SK-N-SH (cell line): ENCODE results near the gene CDC42SE2. TPM values are rescaled to one million over a fixed set of nuclear protein-coding genes. Genes with fewer than 3 reads are reported as not detected.

Experiments used
- CTCF ChIA-PET: fragments of 300-600, 350-600 bp; formaldehyde crosslinking; extraction: SDS; loops from one replicate; lab custom pipeline; 2021; lab: Yijun Ruan, JAX
- POLR2A ChIA-PET: fragments of 350-600 bp; sonication (Branson Sonifier 250); formaldehyde crosslinking; extraction: SDS; loops from one replicate; lab custom pipeline; 2020; ENCODE audit warnings: antibody characterized with exemption, inconsistent platforms; lab: Yijun Ruan, JAX
- DNase-seq: peaks from one replicate; pipeline ENCODE4 v3.0.0; 2012
- H2AFZ ChIP-seq: fragments of 200-600 bp; sonication (generic); 2 replicates; pipeline ENCODE4 v1.8.1; 2016; ENCODE audit warnings: antibody characterized with exemption, mild to moderate bottlenecking, low read depth
- H3F3A ChIP-seq: fragments of 200-600 bp; sonication (generic); replicated peaks from 2 replicates; pipeline ENCODE3; 2016; ENCODE audit warnings: antibody characterized with exemption, mild to moderate bottlenecking; ENCODE audit not compliant: insufficient read depth
- H3K27ac ChIP-seq, 2 experiments: fragments of 200-500 bp in 1 of 2; fragments of 200-600 bp in 1 of 2; sonication (Bioruptor generic) in 1 of 2; sonication (generic), shearing (Covaris generic) in 1 of 2; 2 replicates each; pipeline versions ENCODE4 v1.5.1 to v1.6.1; 2014 to 2016; ENCODE audit warnings: low read depth in 2 of 2, inconsistent platforms in 1 of 2, low read length in 1 of 2, mild to moderate bottlenecking in 1 of 2, mixed read lengths in 1 of 2
- H3K27me3 ChIP-seq: fragments of 200-600 bp; sonication (generic), shearing (Covaris generic); 2 replicates; pipeline ENCODE4 v1.6.1; 2016; ENCODE audit warnings: mixed run types; ENCODE audit not compliant: insufficient read depth
- H3K36me3 ChIP-seq, 2 experiments: fragments of 200-500 bp in 1 of 2; fragments of 200-600 bp in 1 of 2; sonication (Bioruptor generic) in 1 of 2; sonication (generic) in 1 of 2; replicated peaks in 1 of 2; 2 replicates each; pipeline versions ENCODE3 to v1.5.1; 2014 to 2016; ENCODE audit warnings: low read length in 1 of 2, mild to moderate bottlenecking in 1 of 2; ENCODE audit not compliant: insufficient read depth in 2 of 2, control insufficient read depth in 1 of 2
- H3K4me1 ChIP-seq, 2 experiments: fragments of 200-500 bp in 1 of 2; fragments of 200-600 bp in 1 of 2; sonication (Bioruptor generic) in 1 of 2; sonication (generic), shearing (Covaris generic) in 1 of 2; 2 replicates each; pipeline versions ENCODE4 v1.5.1 to v1.6.1; 2014 to 2016; ENCODE audit warnings: low read depth in 1 of 2, low read length in 1 of 2, mixed run types in 1 of 2; ENCODE audit not compliant: insufficient read depth in 2 of 2, control insufficient read depth in 1 of 2
- H3K4me2 ChIP-seq: fragments of 200-600 bp; sonication (generic), shearing (Covaris generic); 2 replicates; pipeline ENCODE4 v1.6.1; 2017; ENCODE audit warnings: mixed run types
- H3K4me3 ChIP-seq, 2 experiments: fragments of 200-500 bp in 1 of 2; fragments of 200-600 bp in 1 of 2; sonication (Bioruptor generic) in 1 of 2; sonication (generic), shearing (Covaris generic) in 1 of 2; 2 replicates each; pipeline versions ENCODE4 v1.5.1 to v1.8.1; 2014 to 2016; ENCODE audit warnings: low read depth in 2 of 2, inconsistent platforms in 1 of 2, low read length in 1 of 2, mild to moderate bottlenecking in 1 of 2, mixed read lengths in 1 of 2, moderate library complexity in 1 of 2
- H3K79me2 ChIP-seq: fragments of 200-600 bp; sonication (generic); 2 replicates; pipeline ENCODE4 v1.8.1; 2017; ENCODE audit warnings: mild to moderate bottlenecking; ENCODE audit not compliant: insufficient read depth
- H3K9ac ChIP-seq: fragments of 200-600 bp; sonication (generic); 2 replicates; pipeline ENCODE4 v1.6.1; 2017; ENCODE audit warnings: mixed run types
- H3K9me2 ChIP-seq: fragments of 200-600 bp; sonication (generic); 2 replicates; pipeline ENCODE4 v1.6.1; 2017; ENCODE audit warnings: mixed run types
- H3K9me3 ChIP-seq: fragments of 200-600 bp; sonication (generic); 2 replicates; pipeline ENCODE4 v1.6.1; 2017; ENCODE audit warnings: mixed run types, mild to moderate bottlenecking, moderate library complexity
- H4K20me1 ChIP-seq: fragments of 200-600 bp; sonication (generic); 2 replicates; pipeline ENCODE4 v1.6.1; 2017; ENCODE audit warnings: mild to moderate bottlenecking, mixed run types; ENCODE audit not compliant: insufficient read depth
- EP300 ChIP-seq, 2 experiments: IDR thresholded peaks; 2 replicates each; pipeline versions ENCODE4 v1.4.0 to v1.6.1; 2012; ENCODE audit warnings: borderline replicate concordance in 1 of 2, low read depth in 1 of 2, low read length in 1 of 2
- GABPA ChIP-seq: IDR thresholded peaks from 2 replicates; pipeline ENCODE4 v1.4.0; 2012; ENCODE audit warnings: low read depth, mild to moderate bottlenecking
- IRF3 ChIP-seq: fragments of 150-350 bp; IDR thresholded peaks from 2 replicates; pipeline ENCODE4 v1.6.1; 2016; ENCODE audit warnings: mild to moderate bottlenecking, low read depth, low read length
- NRF1 ChIP-seq: IDR thresholded peaks from 2 replicates; pipeline ENCODE4 v1.6.1; 2012; ENCODE audit warnings: low read depth, mild to moderate bottlenecking, low read length
- POLR2AphosphoS5 ChIP-seq: IDR thresholded peaks from 2 replicates; pipeline ENCODE4 v1.6.1; 2012; ENCODE audit warnings: low read depth, low read length
- RAD21 ChIP-seq: IDR thresholded peaks from 2 replicates; pipeline ENCODE4 v1.6.1; 2012; ENCODE audit warnings: mild to moderate bottlenecking, low read length
- RCOR1 ChIP-seq: fragments of 150-350 bp; IDR thresholded peaks from 2 replicates; pipeline ENCODE4 v1.6.1; 2017; ENCODE audit warnings: antibody characterized with exemption, low read length
- RFX5 ChIP-seq: IDR thresholded peaks from 2 replicates; pipeline ENCODE4 v1.6.1; 2012; ENCODE audit warnings: mild to moderate bottlenecking, improper control_type of control experiment, low read length
- TAF1 ChIP-seq: IDR thresholded peaks from 2 replicates; pipeline ENCODE4 v1.6.1; 2012; ENCODE audit warnings: low read depth, mild to moderate bottlenecking, low read length, moderate library complexity, borderline replicate concordance
- TEAD4 ChIP-seq: IDR thresholded peaks from 2 replicates; pipeline ENCODE4 v1.4.0; 2012; ENCODE audit warnings: mild to moderate bottlenecking, borderline replicate concordance; ENCODE audit not compliant: insufficient read depth
- YY1 ChIP-seq: IDR thresholded peaks from 2 replicates; pipeline ENCODE4 v1.4.0; 2012; ENCODE audit warnings: low read depth, mild to moderate bottlenecking
- WGBS: methylation state at CpG from one replicate; pipeline ENCODE4 v1.1.6; 2017; ENCODE audit warnings: low lambda C conversion rate; 5-methylcytosine and 5-hydroxymethylcytosine counted together
- polyA plus RNA-seq, 3 experiments: library from polyadenylated mRNA; depleted of rRNA; stranded (reverse); fragments of >200 nt; gene quantifications; 2 replicates each; pipeline ENCODE4 v1.2.3, GENCODE V29; 2012
- TF ChIP-seq, protein P1 (sequence below): IDR thresholded peaks from 2 replicates; pipeline ENCODE4 v1.4.0; 2012; ENCODE audit warnings: low read depth, borderline replicate concordance
- TF ChIP-seq, protein P2 (sequence below): IDR thresholded peaks from 2 replicates; pipeline ENCODE4 v1.4.0; 2012; ENCODE audit warnings: low read depth
- TF ChIP-seq, protein P3 (sequence below): IDR thresholded peaks from 2 replicates; pipeline ENCODE4 v1.4.0; 2012; ENCODE audit warnings: low read depth, borderline replicate concordance

Gene CDC42SE2
- polyA plus RNA-seq, 1 of the 3 experiments (the other 2 are of a cell fraction), result 8.6 TPM

- peaks cover 4% of the 10 kb centered on the region for H3F3A ChIP-seq
- H3K27me3 ChIP-seq, result no peaks in the 10 kb centered on the region
- H3K9ac ChIP-seq, result no peak overlapping the region
- no peaks in the 10 kb centered on the region for H4K20me1 ChIP-seq
- no peaks in the 10 kb centered on the region for H3K9me3 ChIP-seq
- no peak overlapping the region for H3K4me3 ChIP-seq
- ChIA-PET POLR2A (no interaction called here), CTCF (interaction anchor here (1.1 to 1.5 kb wide), 2 partner anchors 8 to 12 kb away, joined by 4 read pairs; no protein-coding TSS in a partner anchor)
- H3K27ac ChIP-seq, result no peak overlapping the region
- H3K79me2 ChIP-seq, result no peaks in the 10 kb centered on the region
- H2AFZ ChIP-seq, result no peak overlapping the region
- DNase-seq, result no peak
- H3K9me2 ChIP-seq, result no peaks in the 10 kb centered on the region
- TF ChIP-seq IRF3 (no peak), RFX5 (no peak), EP300 (IDR thresholded peaks at IDR 0.05; ENCODE audit: borderline replicate concordance in 1 of 2, low read depth in 1 of 2, low read length in 1 of 2) (no peak), RCOR1 (no peak), YY1 (no peak), TEAD4 (no peak)
- TF ChIP-seq, protein P1, sequence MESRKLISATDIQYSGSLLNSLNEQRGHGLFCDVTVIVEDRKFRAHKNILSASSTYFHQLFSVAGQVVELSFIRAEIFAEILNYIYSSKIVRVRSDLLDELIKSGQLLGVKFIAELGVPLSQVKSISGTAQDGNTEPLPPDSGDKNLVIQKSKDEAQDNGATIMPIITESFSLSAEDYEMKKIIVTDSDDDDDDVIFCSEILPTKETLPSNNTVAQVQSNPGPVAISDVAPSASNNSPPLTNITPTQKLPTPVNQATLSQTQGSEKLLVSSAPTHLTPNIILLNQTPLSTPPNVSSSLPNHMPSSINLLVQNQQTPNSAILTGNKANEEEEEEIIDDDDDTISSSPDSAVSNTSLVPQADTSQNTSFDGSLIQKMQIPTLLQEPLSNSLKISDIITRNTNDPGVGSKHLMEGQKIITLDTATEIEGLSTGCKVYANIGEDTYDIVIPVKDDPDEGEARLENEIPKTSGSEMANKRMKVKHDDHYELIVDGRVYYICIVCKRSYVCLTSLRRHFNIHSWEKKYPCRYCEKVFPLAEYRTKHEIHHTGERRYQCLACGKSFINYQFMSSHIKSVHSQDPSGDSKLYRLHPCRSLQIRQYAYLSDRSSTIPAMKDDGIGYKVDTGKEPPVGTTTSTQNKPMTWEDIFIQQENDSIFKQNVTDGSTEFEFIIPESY, result no peak
- 0 out of 4 replicates have a peak, but pooled peaks cover 0 to 3% of the 10 kb centered on the region in 2 experiments for H3K4me1 ChIP-seq
- peaks cover 50% of the 10 kb centered on the region in 2 experiments for H3K36me3 ChIP-seq
- WGBS, result 100% methylated on average over 1 of the region's 1 CpG
- H3K4me2 ChIP-seq, result no peak overlapping the region
Observed at GRCh38 chr5:131430794-131431193, 166.9 kb downstream of the CDC42SE2 start.

- H3F3A ChIP-seq, result peaks cover 4% of the 10 kb centered on the region
- peaks cover 0 to 5% of the 10 kb centered on the region in 2 experiments; a peak in 1 of 4 replicates for H3K4me1 ChIP-seq
- H3K9me3 ChIP-seq, result no peaks in the 10 kb centered on the region
- H3K36me3 ChIP-seq, result peaks cover 46 to 47% of the 10 kb centered on the region in 2 experiments
- H3K27me3 ChIP-seq, result no peaks in the 10 kb centered on the region
- ChIA-PET CTCF (interaction anchor here (0.6 to 1.5 kb wide), 3 partner anchors 13 to 631 kb away, joined by 3 to 4 read pairs (median 4); no protein-coding TSS in a partner anchor), POLR2A (no interaction called here)
- no peaks in the 10 kb centered on the region for H4K20me1 ChIP-seq
- no peak overlapping the region for H3K27ac ChIP-seq
- WGBS, result 100% methylated on average over 2 of the region's 2 CpGs
- H3K79me2 ChIP-seq, result no peaks in the 10 kb centered on the region
- H3K4me3 ChIP-seq, result no peak overlapping the region
- H3K4me2 ChIP-seq, result no peak overlapping the region
- DNase-seq, result no peak
- H2AFZ ChIP-seq, result no peak overlapping the region
- no peaks in the 10 kb centered on the region for H3K9me2 ChIP-seq
- no peak for TF ChIP-seq RAD21
- no peak for TF ChIP-seq POLR2AphosphoS5
- no peak for TF ChIP-seq GABPA
- no peak for TF ChIP-seq TEAD4
- no peak for TF ChIP-seq NRF1
- no peak for TF ChIP-seq TAF1
- TF ChIP-seq, protein P2, sequence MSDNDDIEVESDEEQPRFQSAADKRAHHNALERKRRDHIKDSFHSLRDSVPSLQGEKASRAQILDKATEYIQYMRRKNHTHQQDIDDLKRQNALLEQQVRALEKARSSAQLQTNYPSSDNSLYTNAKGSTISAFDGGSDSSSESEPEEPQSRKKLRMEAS, result no peak
- TF ChIP-seq, protein P3, sequence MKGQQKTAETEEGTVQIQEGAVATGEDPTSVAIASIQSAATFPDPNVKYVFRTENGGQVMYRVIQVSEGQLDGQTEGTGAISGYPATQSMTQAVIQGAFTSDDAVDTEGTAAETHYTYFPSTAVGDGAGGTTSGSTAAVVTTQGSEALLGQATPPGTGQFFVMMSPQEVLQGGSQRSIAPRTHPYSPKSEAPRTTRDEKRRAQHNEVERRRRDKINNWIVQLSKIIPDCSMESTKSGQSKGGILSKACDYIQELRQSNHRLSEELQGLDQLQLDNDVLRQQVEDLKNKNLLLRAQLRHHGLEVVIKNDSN, result no peak
- TF ChIP-seq IRF3, result no peak
- no peak for TF ChIP-seq RCOR1
- no peak overlapping the region for H3K9ac ChIP-seq
Observed at GRCh38 chr5:131431794-131432193, 167.9 kb downstream of the CDC42SE2 start.
